Glutamatergic neuron (in vitro differentiated cells): ENCODE results near the gene FOXO3. TPM values are rescaled to one million over a fixed set of nuclear protein-coding genes. Genes with fewer than 3 reads are reported as not detected.

Experiments
- DNase-seq: peaks from one replicate; pipeline ENCODE4 v3.0.0; 2022
- H3K27ac Mint-ChIP-seq: one replicate; pipeline ENCODE4 v1.8.0; 2020; ENCODE audit warnings: mild to moderate bottlenecking, mixed read lengths, inconsistent platforms; ENCODE audit not compliant: unreplicated experiment
- H3K27me3 Mint-ChIP-seq: one replicate; pipeline ENCODE4 v1.8.0; 2020; ENCODE audit warnings: mild to moderate bottlenecking, moderate library complexity, mixed read lengths, inconsistent platforms; ENCODE audit not compliant: unreplicated experiment
- H3K36me3 Mint-ChIP-seq: one replicate; pipeline ENCODE4 v1.8.0; 2020; ENCODE audit warnings: mild to moderate bottlenecking, mixed read lengths, inconsistent platforms; ENCODE audit not compliant: unreplicated experiment
- H3K4me1 Mint-ChIP-seq: one replicate; pipeline ENCODE4 v1.8.0; 2020; ENCODE audit warnings: mild to moderate bottlenecking, low read depth, mixed read lengths, inconsistent platforms; ENCODE audit not compliant: unreplicated experiment
- H3K4me3 Mint-ChIP-seq: one replicate; pipeline ENCODE4 v1.8.0; 2020; ENCODE audit warnings: mild to moderate bottlenecking, mixed read lengths, inconsistent platforms; ENCODE audit not compliant: unreplicated experiment
- H3K9me3 Mint-ChIP-seq: one replicate; pipeline ENCODE4 v1.8.0; 2020; ENCODE audit warnings: mild to moderate bottlenecking, moderate library complexity, mixed read lengths, inconsistent platforms; ENCODE audit not compliant: unreplicated experiment
- total RNA-seq: library from RNA; stranded (reverse); fragmentation: NEBNext Ultra II Directional; extraction: Animal tissue kit (Norgen Biotek cat#: 25700); gene quantifications from one replicate; pipeline ENCODE4 v1.2.1, GENCODE V29; 2021; ENCODE audit not compliant: unreplicated experiment
- TF ChIP-seq, protein P1 (sequence below): fragments of 200-600 bp; sonication (generic); IDR thresholded peaks from one replicate; pipeline ENCODE4 v1.5.0; 2021; ENCODE audit not compliant: partially characterized antibody, unreplicated experiment

The FOXO3 gene
- total RNA-seq, 1 donor from 2014 or later: 30.3 TPM

DNA sequence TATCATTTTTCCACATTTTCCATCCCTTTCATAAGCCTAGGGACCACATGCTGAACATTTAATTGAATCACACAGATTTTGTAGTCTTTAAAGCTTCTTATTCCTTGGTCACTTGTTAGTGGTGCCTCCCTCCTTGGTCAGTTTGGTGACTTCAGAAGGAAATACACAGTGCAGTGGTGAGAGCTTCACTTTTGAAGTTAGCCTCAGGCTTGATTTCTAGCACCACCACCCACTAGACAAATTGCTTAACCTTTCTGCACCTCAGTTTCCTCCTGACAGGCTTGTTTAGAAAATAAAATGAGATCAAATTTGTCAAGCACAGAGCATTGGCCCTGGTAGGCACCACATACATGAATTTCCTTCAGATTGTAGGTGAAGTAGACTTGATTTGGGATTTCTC, 91.7 kb downstream of the FOXO3 start:
- H3K36me3 Mint-ChIP-seq: no peaks in the 10 kb centered on the region
- H3K9me3 Mint-ChIP-seq: peaks cover 3% of the 10 kb centered on the region
- no peaks in the 10 kb centered on the region for H3K27me3 Mint-ChIP-seq
- DNase-seq: no peak
- no peak overlapping the region for H3K4me3 Mint-ChIP-seq
- TF ChIP-seq, protein P1, sequence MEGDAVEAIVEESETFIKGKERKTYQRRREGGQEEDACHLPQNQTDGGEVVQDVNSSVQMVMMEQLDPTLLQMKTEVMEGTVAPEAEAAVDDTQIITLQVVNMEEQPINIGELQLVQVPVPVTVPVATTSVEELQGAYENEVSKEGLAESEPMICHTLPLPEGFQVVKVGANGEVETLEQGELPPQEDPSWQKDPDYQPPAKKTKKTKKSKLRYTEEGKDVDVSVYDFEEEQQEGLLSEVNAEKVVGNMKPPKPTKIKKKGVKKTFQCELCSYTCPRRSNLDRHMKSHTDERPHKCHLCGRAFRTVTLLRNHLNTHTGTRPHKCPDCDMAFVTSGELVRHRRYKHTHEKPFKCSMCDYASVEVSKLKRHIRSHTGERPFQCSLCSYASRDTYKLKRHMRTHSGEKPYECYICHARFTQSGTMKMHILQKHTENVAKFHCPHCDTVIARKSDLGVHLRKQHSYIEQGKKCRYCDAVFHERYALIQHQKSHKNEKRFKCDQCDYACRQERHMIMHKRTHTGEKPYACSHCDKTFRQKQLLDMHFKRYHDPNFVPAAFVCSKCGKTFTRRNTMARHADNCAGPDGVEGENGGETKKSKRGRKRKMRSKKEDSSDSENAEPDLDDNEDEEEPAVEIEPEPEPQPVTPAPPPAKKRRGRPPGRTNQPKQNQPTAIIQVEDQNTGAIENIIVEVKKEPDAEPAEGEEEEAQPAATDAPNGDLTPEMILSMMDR: no peak
- H3K4me1 Mint-ChIP-seq: peaks cover 6% of the 10 kb centered on the region
- no peak overlapping the region for H3K27ac Mint-ChIP-seq

DNA sequence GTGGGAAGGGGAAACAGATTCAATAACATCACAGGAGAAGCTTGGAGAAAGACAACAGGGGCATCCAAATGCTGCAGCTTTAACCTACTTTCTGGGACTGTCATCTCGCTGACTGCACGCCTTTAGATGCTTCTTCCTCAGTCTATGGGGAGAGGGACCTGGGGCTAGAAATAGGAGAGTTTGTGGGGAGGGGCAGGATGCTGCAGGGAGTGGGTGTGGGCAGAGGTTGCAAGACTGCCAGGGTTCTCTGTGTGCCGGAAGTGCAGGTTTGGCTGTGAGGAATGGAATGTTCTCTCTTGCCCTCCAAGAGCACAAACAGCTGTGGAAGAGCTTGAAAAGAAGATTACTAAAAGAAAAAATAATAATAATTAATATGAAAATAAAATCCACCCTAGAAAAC, 93.2 kb downstream of the FOXO3 start:
- TF ChIP-seq, protein P1: no peak
- H3K4me1 Mint-ChIP-seq: peaks cover 3% of the 10 kb centered on the region
- H3K27me3 Mint-ChIP-seq: no peaks in the 10 kb centered on the region
- H3K36me3 Mint-ChIP-seq: no peaks in the 10 kb centered on the region
- no peaks in the 10 kb centered on the region for H3K9me3 Mint-ChIP-seq
- no peak overlapping the region for H3K4me3 Mint-ChIP-seq
- no peak for DNase-seq
- H3K27ac Mint-ChIP-seq: no peak overlapping the region

DNA sequence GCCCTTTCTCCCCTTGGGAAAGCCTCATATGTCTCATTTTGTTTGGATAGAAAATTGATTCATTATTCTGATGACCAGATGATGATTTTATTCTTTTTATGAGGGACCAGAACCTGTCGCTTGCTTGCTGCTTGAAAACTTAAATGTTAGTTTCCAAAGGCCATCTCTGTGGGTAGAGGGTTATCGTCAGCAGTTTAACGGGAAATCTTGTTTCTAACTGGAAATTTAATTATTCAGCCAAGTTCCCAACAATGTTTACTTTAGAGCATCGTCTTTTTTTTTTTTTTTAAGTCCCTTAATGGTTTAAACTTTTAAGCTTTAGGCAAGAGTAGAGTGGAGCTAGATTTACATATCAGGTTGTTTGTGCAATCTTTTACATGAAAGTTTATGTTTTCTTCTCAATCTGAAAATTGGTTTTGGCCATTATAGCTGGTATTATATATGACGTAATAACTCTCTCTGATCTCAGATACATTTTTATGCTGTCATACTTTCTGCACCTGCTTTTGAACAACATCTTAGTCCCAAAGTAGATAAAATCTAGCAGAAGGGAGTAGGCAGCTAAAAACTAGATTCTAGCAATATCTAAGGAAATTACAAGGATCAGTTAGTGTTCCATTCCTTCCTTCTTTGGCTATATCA, 93.9 kb downstream of the FOXO3 start:
- no peaks in the 10 kb centered on the region for H3K27me3 Mint-ChIP-seq
- H3K36me3 Mint-ChIP-seq: no peaks in the 10 kb centered on the region
- H3K9me3 Mint-ChIP-seq: no peaks in the 10 kb centered on the region
- TF ChIP-seq, protein P1: no peak
- no peak overlapping the region for H3K4me3 Mint-ChIP-seq
- no peak for DNase-seq
- peaks cover 3% of the 10 kb centered on the region for H3K4me1 Mint-ChIP-seq
- H3K27ac Mint-ChIP-seq: no peak overlapping the region

DNA sequence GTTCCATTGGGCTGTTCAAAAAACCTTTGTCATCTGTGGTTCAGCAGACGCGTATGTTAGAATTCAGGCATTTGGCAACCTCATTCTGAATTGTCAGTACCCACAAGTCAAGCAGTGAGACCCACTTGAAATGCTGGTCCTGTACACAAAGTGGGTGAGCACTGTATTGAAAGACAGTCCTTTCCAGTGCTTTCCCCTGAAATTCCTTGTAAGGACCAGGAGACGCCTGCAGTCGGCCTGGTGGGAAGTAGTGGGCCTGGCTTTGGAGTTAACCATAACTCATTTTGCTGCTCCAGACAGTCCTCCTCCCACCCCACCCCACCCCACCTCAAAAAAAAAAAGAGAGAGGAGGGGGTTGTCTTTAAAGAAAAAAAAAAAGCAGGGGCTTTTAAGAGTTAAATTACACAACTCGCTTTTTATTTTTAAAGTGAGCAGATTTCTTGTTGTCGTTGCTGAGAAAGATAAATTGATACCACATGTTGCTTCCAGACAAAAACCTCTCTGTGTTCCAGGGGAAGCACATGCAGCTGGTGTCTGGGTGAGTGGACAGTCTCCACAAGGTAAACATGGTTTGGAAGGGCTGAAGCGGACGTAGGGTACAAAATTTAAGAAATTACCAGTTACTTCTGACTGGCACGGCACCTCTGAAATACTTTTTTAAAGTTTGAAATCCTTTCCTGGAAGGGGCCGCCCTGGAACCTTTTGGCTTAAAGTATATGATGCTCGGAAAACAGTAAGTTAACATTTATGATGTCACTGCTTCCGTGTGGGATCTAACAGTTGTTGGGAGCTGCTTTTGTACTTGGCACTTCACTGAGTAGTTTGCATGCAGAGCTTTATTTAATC, 95.3 kb downstream of the FOXO3 start:
- Mint-ChIP-seq H3K4me1 (peaks cover 3% of the 10 kb centered on the region), H3K9me3 (peaks cover 2% of the 10 kb centered on the region), H3K36me3 (no peaks in the 10 kb centered on the region), H3K27ac (no peak overlapping the region), H3K27me3 (no peaks in the 10 kb centered on the region), H3K4me3 (no peak overlapping the region)
- TF ChIP-seq, protein P1: no peak
- DNase-seq: no peak

DNA sequence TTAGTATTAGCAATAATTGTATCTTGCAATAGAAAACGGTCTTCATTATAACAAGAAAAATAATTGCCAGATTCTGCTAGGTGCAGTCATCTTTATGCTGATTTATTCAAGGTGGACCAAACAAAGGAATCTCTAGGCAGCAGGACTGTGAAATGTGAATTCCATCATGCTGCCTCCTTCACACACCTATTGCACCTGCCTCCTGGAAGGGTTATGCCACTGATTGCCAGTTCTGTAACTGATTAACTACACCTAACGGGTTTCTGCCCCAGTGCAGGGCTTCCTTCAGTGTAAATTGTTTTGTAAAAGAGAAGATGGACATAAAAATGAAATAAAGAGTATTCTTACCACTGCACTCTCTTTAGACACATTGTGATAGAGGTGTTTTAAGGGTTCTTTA, 96.1 kb downstream of the FOXO3 start:
- H3K9me3 Mint-ChIP-seq: peaks cover 2% of the 10 kb centered on the region
- H3K4me1 Mint-ChIP-seq: no peaks in the 10 kb centered on the region
- TF ChIP-seq, protein P1: no peak
- H3K27me3 Mint-ChIP-seq: no peaks in the 10 kb centered on the region
- H3K27ac Mint-ChIP-seq: no peak overlapping the region
- no peak for DNase-seq
- no peak overlapping the region for H3K4me3 Mint-ChIP-seq
- H3K36me3 Mint-ChIP-seq: no peaks in the 10 kb centered on the region
